Suppressor macrophage treated with lipopolysaccharide for 4 hours (primary cell): ENCODE data around the gene GNA15.
"Not testable (repeated sequence)": the region's sequence is repeated elsewhere in the genome, so short reads cannot be mapped to it uniquely, and the experiment has no call there.

Experiments
- DNase-seq: peaks from one replicate; pipeline ENCODE4 v3.0.0-alpha.2; 2020

The GNA15 gene

GRCh38 chr19:3135961-3136683, at the start of gene GNA15:
Gene GNA15 (plus strand): TSS chr19:3136033. CDS start chr19:3136451, 418 bp downstream.
- peak; percentile 85 for DNase-seq

GRCh38 chr19:3087769-3088168, 48.1 kb upstream of the GNA15 start:
- no peak for DNase-seq

DNA sequence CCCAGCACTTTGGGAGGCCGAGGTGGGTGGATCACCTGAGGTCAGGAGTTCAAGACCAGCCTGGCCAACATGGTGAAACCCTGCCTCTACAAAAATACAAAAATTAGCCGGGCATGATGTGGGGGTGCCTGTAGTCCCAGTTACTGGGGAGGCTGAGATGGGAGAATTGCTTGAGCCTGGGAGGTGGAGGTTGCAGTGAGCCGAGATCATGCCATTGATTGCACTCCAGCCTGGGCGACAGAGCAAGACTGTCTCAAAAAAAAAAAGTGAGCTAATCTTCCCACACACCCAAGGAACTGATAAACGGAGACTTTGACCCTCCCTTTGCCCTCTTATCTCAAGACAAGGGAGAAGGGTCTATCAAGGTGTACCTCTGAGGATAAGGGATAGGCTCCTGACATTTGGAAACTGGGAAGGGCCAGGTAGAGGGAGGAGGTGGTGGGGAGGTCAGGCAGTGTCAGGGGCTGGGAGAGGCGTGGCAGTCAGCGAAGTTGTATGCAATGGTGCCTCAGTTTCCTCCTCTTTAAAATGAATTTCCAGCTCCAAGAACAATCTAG, 46.5 kb upstream of the GNA15 start:
- DNase-seq: not testable (repeated sequence)

DNA sequence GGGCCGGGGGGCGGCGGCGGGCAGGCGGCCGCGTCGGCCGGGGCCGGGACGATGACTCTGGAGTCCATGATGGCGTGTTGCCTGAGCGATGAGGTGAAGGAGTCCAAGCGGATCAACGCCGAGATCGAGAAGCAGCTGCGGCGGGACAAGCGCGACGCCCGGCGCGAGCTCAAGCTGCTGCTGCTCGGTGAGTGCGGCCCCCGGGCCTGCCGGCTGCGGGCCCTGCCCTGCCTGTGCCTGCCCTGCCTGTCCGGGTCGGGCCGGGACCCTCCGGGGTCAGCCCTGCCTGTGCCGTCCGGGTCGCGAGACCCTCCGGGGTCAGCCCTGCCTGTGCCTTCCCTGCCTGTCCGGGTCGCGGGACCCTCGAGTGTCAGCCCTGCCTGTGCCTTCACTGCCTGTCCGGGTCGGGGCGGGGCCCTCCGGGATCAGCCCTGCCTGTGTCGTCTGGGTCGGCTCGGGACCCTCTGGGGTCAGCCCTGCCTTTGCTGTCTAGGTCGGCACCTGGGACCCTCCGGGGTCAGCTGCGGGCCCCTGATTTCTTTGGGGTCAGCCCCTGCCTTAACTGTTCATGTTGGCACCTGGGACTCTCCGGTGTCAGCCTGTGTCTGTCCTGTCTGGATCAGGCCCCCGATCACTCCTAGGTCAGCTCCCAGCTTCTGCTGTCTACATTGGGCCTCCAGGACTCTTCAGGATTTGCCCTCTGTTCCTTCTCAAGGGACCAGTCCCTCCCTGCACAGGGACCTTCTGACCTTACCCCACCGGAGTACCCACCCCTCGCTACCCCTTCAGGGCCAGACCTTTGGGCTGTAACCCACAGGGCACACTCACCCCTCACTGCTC, 41.0 kb upstream of the GNA15 start:
- peak; percentile 33 for DNase-seq

GRCh38 chr19:3095441-3096191, 40.2 kb upstream of the GNA15 start:
- no peak for DNase-seq

- DNase-seq: no peak
These were observed 39.4 kb upstream of the GNA15 start for GRCh38 chr19:3096267-3096901.

DNA sequence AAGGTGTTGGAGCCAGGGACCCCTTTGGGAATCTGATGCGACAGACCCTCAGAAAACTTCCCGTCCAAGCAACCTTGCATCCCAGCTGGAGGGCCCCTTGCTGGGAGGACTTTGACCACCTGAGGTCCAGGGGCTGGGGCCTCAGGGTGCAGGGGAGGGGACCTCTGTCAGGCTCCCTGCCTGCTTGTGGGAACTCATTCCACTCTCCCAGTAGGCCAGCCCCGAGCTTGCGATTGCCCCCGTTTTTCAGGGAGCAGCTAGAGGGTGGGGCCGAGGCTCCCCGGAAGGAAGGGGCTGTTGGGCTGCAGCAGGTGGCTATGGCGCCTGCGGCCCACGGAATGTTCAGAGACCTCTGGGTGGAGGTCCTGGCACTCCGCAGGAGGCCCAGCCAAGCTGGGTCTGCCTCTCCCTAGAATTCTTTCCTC, 38.9 kb upstream of the GNA15 start:
- no peak for DNase-seq

GRCh38 chr19:3097442-3097871, 38.4 kb upstream of the GNA15 start:
- DNase-seq: no peak

DNA sequence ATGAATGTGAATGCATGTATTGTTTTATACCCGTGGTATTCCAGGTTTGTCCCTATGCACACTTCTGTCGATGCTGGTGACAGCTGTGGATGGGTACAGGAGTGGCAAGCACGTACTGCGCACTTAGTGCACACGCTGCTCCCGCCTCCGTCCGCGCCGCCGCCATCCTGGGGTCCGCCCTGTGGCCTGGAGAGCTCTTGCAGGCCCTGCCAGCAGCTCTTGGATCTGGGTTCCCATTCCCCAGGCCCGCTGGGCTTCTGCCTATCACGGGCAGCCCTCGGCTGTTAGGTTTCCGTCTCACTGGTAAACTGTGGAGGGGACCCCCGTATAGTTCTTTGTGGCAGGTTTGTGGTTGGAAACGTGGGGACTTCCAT, 37.7 kb upstream of the GNA15 start:
- no peak for DNase-seq

- peak; percentile 55 for DNase-seq
These were observed 37.1 kb upstream of the GNA15 start for GRCh38 chr19:3098515-3099346.

DNA sequence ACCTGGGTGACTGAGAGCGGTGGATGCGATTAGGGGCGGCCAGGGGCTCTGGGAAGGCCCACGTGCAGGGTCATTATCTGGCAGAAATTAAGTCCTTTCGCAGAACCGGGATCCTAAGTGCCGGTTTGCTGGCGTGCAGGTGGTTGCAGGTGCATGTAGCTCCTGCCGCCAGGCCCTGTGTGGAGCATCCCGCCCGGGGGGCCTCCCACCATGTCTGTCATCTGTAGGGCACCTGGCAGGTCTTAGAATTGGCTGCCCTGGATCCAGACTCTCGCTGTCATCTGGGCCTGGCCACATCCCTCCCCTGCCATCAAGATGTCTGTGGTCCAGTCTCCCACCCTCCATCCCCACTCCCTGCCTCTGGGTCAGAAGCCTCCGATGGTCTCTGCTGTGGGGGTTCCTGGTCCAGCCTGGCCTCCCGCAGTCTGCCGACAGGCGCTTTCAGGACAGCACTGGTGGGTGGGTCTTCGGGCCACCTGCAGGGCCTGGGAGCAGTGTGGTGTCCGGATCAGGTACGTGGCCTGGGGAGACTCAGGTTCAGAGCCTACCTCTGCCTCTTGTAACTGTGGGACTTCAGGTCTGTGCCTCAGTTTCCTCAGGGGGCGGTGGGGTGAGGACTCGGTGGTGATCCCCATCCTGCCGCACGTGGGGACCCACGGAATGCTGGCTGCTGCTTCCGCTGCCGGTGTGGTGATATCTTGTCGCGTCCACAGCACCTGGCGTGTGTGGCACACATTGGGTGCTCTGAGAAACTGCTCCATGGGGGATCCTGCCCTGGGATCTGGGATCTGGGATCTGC, 36.3 kb upstream of the GNA15 start:
- DNase-seq: no peak

DNA sequence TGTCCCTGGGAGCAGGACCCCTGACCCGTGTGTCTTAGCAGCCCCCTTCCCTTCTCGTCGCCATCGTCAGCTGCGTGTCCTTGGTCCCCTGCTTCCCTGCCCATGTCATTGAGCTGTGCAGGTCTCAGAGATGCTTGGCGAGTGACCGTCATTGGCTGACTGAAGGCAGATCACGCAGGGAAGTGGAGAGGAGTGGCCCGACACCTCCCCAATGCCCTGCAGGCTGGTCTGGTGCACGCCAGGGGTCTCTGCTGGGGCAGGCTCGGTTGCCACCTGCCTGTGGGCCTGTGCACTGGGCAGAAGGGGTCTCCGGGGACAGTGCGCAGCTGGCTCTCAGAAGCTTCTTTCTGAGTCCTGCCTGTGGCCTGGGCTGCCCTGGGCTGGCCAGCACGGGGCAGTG, 35.5 kb upstream of the GNA15 start:
- DNase-seq: no peak

DNA sequence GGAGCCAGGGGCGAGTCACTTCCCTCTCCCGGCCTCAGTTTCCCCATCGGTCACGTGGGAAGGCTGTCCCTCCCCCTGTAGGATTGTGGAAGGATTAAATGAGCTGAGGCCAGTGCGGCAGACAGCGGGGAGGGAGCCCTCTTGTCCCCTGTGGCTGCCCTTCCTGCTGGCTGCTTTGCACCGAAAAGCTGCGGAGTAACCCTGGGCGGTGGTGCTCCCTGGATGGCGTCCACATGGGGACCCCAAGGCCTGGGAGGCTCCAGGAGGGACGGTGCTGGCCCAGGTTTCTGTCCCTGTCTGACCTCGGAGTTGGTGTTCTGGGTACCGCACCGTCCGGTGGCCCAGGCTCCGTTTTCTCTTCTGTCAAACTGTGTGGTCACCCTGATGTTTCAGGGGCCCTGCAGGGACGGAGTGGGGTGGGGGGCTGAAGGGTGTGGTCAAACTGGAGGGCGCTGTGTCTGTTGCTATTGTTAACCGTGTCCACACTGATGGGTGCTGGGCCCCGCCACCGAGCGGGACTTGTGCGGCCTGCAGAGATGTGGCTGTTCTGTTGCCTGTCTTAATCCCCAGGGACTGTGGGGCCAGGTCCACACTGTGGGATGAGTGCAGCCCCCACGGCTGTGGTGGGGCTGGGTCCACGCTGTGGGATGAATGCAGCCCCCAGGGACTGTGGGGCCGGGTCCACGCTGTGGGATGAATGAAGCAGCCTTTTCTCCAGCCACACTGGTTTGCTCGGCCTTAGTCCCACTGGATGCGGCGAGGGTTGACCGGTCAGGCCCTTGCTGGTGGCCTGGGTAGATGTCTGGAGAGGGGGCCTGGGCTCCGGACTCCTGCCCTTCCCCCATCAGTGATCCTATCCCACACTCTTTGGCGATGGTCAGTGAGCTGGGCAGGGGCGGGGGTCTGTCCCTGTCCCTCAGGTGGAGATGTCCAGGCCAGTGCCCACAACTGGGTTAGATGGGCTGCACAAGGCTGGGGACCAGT, 34.8 kb upstream of the GNA15 start:
- no peak for DNase-seq

DNA sequence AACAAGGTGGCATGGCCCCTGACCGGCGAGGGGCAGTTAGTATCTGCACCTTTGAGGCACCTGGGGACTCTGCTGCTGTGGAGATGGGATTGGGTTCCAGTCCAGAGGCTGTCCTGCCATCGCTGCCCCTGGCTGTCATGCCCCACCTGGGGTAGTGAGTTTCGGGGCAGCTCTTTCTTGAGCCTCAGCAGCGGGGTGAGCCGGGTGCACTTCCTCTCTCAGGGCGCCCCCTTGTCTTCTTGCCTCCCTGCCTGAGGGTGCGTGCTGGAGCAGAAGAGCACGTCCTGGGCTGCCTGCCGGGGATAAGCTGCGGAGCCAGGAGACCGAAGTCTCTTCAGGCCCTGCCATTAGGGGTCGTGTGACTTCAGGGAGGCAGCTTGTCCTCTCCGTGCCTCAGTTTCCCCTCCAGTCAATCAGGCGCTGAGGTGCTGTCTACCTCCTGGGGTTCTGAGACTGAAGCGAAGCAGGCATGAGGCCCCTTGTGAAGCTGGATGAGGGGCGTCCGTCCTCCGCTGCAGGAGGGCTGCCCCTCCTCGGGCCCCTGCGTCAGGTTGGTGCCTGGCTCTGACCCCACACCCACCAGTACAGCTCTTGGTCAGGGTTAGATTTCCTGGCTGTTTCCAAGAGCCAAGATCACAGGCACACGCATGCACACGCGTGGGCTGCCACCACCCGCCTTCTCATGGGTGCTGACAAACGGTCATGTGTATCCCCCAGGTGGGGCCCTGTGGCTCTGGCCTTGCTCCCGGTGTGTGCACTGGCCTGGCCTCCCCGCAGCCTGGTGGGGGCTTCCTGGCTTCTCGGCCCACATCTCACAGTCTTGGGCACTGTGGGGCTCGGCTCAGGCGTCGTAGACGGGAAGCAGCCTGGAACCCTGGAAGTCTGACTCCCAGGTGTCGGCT, 33.3 kb upstream of the GNA15 start:
- DNase-seq: no peak

DNA sequence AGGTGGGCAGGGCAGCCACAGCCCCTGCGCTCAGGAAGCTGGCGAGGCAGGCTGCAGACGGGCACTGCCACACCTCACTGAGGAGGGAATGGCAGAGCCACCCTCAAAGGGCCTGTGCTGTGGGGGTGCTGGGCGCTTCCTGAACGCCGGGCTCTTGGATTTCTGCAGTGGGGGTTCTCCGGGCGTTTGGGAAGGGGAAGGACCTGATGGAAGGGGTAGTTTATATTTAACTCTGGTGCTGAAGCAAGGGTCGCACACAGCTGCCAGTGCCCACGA, 31.2 kb upstream of the GNA15 start:
- DNase-seq: no peak

DNA sequence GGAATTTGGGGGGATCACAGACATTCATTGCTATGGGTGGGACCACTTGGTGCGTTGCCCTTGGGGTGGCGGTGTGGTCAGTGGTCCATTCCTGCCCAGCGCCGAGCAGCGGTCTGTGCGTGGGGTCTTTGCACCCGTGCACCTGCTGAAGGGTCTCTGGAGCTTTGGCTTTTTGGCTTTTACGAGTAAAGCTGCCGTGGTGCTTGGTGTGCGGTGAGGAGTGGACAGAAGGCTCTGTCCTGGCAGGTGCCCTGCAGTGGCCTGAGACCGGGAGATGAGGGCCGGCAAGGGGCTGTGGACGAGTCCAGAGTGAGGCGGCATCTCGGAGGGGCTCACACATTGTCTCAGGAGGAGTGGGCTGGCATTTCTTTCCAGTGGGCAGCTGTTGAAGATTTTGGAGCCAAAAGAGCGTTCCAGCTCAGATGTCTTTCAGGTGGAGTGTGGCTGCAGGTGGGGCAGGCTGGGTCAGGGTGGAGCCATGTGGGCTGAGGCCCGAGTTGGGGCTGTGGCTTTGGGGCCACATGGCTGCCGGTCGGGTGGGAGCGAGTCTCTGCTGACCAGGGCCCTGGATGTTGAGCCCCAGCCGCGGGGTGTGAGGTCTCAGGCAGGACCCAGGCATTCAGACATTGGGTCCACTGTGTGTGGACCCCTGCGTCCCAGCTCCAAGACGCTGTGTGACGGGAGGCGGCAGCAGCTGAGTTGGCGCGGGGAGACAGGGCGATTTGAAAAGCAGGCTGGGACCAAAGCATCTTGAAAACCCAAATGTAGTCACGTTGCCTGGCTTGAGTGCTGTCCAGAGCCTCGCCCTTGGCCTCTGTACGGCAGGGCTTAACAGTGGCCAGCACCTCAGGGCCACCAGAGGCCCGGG, 30.0 kb upstream of the GNA15 start:
- DNase-seq: no peak

- DNase-seq: no peak
These were observed 29.2 kb upstream of the GNA15 start for GRCh38 chr19:3106509-3107141.
